HUDEP-2 (cell line): ENCODE measurements around the gene CEACAM7.

ENCODE experiments used
- DNase-seq, 76 experiments: peaks; one replicate each; lab custom pipeline; 2025; ENCODE audit not compliant: unreplicated experiment in 76 of 76; lab: John Stamatoyannopoulos, UW

Gene CEACAM7

DNA sequence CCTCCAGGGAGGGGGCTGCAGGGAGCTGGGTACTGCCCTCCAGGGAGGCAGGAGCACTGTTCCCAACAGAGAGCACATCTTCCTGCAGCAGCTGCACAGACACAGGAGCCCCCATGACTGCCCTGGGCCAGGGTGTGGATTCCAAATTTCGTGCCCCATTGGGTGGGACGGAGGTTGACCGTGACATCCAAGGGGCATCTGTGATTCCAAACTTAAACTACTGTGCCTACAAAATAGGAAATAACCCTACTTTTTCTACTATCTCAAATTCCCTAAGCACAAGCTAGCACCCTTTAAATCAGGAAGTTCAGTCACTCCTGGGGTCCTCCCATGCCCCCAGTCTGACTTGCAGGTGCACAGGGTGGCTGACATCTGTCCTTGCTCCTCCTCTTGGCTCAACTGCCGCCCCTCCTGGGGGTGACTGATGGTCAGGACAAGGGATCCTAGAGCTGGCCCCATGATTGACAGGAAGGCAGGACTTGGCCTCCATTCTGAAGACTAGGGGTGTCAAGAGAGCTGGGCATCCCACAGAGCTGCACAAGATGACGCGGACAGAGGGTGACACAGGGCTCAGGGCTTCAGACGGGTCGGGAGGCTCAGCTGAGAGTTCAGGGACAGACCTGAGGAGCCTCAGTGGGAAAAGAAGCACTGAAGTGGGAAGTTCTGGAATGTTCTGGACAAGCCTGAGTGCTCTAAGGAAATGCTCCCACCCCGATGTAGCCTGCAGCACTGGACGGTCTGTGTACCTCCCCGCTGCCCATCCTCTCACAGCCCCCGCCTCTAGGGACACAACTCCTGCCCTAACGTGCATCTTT lies 12.5 kb upstream of the CEACAM7 start:
- no peak for DNase-seq

DNA sequence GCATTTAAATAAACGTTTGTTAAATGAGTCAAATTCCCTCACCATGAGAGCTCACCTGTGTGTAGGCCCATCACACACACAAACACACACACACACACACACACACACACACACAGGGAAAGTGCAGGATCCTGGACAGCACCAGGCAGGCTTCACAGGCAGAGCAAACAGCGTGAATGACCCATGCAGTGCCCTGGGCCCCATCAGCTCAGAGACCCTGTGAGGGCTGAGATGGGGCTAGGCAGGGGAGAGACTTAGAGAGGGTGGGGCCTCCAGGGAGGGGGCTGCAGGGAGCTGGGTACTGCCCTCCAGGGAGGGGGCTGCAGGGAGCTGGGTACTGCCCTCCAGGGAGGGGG lies 11.9 kb upstream of the CEACAM7 start:
- DNase-seq: no peak

DNA sequence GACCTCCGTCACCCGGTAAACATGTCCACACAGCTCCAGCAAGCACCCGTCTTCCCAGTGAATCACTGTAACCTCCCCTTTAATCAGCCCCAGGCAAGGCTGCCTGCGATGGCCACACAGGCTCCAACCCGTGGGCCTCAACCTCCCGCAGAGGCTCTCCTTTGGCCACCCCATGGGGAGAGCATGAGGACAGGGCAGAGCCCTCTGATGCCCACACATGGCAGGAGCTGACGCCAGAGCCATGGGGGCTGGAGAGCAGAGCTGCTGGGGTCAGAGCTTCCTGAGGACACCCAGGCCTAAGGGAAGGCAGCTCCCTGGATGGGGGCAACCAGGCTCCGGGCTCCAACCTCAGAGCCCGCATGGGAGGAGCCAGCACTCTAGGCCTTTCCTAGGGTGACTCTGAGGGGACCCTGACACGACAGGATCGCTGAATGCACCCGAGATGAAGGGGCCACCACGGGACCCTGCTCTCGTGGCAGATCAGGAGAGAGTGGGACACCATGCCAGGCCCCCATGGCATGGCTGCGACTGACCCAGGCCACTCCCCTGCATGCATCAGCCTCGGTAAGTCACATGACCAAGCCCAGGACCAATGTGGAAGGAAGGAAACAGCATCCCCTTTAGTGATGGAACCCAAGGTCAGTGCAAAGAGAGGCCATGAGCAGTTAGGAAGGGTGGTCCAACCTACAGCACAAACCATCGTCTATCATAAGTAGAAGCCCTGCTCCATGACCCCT lies 11.3 kb upstream of the CEACAM7 start:
- no peak for DNase-seq

DNA sequence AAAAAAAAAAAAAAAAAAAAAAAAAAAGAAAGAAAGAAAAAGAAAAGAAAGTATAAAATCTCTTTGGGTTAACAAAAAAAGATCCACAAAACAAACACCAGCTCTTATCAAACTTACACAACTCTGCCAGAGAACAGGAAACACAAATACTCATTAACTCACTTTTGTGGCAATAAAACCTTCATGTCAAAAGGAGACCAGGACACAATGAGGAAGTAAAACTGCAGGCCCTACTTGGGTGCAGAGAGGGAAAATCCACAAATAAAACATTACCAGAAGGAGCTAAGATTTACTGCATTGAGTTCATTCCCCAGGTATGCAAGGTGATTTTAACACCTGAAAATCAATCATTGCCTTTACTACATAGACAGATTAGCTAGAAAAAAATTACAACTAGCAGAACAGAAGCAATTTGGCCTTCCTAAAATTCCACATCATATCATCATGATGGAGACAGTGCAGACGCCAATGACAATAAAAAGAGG lies 10.7 kb upstream of the CEACAM7 start:
- no peak for DNase-seq

DNA sequence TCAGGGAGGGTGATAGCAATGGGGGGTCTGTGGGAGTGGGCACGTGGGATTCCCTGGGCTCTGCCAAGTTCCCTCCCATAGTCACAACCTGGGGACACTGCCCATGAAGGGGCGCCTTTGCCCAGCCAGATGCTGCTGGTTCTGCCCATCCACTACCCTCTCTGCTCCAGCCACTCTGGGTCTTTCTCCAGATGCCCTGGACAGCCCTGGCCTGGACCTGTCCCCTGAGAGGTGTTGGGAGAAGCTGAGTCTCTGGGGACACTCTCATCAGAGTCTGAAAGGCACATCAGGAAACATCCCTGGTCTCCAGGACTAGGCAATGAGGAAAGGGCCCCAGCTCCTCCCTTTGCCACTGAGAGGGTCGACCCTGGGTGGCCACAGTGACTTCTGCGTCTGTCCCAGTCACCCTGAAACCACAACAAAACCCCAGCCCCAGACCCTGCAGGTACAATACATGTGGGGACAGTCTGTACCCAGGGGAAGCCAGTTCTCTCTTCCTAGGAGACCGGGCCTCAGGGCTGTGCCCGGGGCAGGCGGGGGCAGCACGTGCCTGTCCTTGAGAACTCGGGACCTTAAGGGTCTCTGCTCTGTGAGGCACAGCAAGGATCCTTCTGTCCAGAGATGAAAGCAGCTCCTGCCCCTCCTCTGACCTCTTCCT lies 9.3 kb upstream of the CEACAM7 start:
- no peak for DNase-seq

DNA sequence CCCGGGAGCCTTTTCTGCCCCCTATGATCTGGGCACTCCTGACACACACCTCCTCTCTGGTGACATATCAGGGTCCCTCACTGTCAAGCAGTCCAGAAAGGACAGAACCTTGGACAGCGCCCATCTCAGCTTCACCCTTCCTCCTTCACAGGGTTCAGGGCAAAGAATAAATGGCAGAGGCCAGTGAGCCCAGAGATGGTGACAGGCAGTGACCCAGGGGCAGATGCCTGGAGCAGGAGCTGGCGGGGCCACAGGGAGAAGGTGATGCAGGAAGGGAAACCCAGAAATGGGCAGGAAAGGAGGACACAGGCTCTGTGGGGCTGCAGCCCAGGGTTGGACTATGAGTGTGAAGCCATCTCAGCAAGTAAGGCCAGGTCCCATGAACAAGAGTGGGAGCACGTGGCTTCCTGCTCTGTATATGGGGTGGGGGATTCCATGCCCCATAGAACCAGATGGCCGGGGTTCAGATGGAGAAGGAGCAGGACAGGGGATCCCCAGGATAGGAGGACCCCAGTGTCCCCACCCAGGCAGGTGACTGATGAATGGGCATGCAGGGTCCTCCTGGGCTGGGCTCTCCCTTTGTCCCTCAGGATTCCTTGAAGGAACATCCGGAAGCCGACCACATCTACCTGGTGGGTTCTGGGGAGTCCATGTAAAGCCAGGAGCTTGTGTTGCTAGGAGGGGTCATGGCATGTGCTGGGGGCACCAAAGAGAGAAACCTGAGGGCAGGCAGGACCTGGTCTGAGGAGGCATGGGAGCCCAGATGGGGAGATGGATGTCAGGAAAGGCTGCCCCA lies 8.5 kb upstream of the CEACAM7 start:
- peak in 9 of 76 experiments; percentile 3 to 20 (median 8) for DNase-seq

DNA sequence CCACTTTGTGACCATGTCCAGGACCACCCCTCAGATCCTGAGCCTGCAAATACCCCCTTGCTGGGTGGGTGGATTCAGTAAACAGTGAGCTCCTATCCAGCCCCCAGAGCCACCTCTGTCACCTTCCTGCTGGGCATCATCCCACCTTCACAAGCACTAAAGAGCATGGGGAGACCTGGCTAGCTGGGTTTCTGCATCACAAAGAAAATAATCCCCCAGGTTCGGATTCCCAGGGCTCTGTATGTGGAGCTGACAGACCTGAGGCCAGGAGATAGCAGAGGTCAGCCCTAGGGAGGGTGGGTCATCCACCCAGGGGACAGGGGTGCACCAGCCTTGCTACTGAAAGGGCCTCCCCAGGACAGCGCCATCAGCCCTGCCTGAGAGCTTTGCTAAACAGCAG lies 7.7 kb upstream of the CEACAM7 start:
- DNase-seq: no peak

DNA sequence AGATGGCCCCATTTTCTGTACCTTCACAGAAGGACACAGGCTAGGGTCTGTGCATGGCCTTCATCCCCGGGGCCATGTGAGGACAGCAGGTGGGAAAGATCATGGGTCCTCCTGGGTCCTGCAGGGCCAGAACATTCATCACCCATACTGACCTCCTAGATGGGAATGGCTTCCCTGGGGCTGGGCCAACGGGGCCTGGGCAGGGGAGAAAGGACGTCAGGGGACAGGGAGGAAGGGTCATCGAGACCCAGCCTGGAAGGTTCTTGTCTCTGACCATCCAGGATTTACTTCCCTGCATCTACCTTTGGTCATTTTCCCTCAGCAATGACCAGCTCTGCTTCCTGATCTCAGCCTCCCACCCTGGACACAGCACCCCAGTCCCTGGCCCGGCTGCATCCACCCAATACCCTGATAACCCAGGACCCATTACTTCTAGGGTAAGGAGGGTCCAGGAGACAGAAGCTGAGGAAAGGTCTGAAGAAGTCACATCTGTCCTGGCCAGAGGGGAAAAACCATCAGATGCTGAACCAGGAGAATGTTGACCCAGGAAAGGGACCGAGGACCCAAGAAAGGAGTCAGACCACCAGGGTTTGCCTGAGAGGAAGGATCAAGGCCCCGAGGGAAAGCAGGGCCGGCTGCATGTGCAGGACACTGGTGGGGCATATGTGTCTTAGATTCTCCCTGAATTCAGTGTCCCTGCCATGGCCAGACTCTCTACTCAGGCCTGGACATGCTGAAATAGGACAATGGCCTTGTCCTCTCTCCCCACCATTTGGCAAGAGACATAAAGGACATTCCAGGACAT lies 7.0 kb upstream of the CEACAM7 start:
- no peak for DNase-seq

DNA sequence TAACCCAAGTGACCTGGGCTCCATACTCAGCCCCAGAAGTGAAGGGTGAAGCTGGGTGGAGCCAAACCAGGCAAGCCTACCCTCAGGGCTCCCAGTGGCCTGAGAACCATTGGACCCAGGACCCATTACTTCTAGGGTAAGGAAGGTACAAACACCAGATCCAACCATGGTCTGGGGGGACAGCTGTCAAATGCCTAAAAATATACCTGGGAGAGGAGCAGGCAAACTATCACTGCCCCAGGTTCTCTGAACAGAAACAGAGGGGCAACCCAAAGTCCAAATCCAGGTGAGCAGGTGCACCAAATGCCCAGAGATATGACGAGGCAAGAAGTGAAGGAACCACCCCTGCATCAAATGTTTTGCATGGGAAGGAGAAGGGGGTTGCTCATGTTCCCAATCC lies 6.1 kb upstream of the CEACAM7 start:
- DNase-seq: no peak

DNA sequence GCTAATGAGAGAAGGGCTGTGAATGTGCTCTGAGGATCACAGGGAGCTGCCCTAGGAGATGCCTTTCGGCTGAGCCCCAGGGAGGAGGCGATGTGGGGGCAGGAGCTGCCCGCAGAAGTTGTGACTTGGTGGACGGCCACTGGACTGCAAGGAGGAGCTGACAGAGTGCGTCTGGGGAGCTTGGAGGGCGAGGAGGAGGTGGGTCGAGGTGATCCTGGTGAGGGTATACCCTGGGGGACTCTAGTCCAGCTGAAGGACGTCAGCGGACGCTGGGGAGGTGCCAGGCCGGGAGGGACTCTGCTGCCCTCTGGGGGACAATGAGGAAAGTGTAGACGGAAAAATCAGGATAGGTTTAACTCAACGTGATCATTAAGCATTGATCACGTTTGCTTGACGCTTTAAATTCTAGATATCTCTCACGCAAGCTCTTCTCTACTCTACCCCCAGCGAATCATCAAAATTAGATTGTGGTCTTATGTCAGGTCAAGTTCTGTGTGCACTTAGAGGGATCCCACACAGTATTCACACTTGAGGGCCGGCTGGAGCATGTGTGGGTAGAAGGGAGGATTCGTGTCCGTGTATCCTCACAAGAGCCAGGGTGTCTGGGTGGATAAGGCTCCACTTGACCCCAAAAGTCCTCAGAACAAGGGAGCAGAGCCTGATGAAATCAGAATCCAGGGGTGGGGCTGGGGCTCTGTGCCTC lies 3.3 kb upstream of the CEACAM7 start:
- peak in 14 of 76 experiments; percentile 6 to 44 (median 14) for DNase-seq

DNA sequence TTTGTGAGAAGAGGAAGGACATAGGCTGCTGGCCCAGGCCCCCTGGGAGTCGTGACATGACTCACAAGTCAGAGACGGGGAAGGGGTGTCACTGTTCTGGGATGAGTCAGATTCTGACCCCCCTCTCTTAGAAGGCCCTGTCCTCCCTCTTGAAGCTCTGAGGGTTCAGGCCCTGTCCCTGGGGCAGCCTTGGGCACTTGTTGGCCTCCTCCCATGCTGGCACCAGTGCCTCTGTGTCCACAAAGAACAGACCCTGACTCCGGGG lies 2.7 kb upstream of the CEACAM7 start:
- no peak for DNase-seq

DNA sequence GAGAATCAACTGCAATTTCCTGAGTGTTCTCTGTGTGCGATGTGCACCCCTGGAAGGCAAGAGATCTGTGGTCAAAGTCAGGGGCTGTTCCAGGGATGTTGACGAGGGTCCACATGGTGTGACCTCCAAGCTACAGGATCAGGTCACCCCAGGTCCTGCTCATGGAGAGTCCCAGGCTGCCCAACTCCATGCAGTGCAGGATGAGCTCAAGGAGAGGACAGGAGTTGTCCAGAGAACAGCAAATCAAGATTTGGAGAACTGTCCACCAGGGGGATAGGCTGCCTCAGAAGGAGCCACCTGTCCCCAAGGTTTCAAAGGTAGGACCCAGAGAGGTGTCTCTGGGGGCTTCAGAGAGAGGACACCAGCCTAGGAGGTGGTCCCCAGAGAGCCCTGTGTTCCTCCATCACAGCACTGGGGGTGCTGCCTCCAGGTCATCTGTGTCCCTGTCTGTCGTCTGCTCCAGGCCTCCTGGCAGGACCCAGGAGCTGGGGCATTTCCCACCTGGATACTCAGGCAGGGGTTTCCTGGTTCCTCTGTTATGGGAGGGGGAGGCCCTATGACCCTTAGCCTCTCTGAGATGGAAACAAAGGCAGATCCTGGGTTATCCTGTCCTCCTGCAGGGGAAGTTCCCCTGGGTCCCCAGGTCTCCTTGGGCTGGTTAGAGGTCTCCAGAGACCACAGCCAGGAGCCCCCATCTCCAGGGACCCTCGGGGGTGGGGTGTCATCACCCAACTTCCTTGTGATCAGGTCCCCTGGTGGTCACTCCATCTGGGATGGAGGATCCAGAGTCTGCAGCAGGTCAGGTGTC lies 2.1 kb upstream of the CEACAM7 start:
- DNase-seq: no peak

DNA sequence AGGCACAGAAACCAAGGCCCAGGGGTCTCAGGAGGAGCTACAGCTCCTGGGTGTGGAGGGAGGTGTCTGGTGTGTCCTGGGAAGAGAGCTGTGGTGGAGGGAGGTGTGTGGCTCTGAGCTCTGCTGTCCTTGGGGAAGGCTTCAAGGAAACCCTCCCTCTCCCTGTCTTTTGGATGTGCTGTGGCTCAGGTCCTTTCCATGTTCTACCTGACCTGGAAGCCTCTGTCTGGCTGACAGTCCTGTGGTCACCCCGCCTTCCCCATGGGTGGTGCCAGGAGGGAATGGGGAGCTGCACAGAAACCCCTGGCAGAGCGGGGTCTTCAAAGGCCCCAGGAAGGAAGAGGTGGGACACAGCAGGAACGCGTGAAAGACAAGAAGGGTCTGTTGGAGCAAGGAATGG lies 617 bp upstream of the CEACAM7 start:
- no peak for DNase-seq

DNA sequence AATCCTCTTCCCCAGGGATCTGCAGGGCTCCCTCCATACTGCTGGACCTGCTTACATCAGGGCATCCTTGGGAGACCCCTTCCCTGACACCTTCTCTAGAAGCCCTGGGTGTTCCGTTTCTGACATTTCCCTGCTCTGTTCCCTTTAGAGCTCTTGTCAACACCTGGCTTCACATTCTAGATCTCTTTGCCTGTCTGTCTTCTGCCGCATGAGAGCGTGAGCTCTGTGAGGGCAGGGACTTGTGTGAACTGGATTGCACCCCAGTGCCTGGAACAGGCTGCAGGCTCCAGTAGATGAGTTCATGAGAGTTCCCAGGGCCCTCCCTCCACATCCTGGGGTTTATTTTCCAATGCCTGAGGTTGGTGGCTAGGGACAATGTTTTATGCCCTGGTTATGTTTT lies 651 bp downstream of the CEACAM7 start:
- no peak for DNase-seq

DNA sequence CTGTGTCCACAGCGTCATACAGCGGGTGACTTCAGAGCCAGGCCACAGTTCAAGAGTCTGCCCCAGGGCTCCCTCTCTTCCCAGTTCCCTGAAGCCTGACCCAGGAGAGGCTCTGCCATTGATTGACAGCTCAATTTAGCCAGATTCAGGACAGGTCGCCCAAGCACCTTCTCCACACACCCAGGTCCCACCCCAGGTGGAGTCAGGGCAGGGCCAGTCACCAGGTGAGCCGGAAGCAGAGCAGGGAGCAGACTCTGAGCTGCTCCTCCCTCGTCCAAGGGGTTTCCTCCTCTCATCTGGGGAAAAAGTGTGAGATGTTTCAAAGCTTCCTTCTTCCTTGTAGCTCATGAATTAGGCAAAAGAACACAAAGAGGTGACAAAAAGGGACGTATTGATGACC lies 5.6 kb downstream of the CEACAM7 start:
- no peak for DNase-seq

DNA sequence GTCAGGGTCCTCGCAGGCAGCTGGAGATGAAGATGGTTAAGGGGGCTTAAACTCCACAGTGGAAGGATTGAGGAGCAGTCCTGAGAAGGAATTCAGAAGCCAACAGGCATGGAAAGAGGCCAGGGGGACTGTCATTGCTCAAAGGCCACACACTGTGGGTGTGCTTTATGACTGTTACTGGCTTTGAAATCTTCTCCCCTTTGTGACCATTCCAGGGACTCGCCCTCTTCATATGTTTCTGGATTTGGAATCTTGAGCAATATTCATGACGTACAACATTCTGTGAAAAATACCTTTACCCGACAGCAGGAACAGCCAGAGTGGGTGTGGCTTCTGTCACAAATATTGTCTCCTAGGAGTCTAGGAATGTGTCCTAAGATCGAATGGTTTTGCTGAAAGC lies 16.6 kb downstream of the CEACAM7 start:
- no peak for DNase-seq

DNA sequence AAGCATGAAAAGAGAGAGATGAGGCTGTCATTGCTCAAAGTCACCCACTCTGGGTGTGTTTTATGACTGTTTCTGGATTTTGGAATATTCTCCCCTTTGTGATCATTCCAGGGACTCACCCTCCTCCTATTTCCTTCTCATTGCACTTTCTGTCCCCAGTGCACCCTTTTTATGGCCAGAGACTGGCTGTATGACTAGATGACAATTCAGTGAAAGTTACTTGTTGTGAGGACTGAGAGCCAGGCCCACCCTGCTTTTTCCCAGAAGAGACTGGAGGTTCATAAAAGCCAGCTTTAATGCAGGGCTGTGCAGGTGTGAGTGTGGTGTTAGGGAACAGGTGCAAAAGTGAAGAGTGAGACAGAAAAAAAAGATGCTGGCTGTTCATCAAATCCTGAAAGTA lies 17.3 kb downstream of the CEACAM7 start:
- no peak for DNase-seq

DNA sequence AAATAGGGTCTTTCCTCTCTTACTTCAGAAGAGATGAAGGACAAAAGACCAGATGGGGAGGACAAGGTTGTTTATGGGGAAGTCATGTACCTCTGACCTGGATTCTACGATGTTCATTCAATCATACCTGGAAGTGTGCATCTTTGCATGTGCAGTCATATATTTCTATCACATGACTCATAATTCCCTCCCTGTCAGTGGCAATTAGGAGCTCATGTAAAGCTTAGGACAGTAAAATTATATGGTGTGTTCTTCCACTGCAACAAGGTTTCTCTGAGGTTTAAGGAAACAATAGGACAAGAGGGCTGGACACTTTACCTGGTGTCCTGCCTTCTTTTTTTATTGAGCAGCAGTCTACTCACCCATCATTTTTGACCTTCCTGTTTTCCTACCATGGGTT lies 19.8 kb downstream of the CEACAM7 start:
- no peak for DNase-seq

DNA sequence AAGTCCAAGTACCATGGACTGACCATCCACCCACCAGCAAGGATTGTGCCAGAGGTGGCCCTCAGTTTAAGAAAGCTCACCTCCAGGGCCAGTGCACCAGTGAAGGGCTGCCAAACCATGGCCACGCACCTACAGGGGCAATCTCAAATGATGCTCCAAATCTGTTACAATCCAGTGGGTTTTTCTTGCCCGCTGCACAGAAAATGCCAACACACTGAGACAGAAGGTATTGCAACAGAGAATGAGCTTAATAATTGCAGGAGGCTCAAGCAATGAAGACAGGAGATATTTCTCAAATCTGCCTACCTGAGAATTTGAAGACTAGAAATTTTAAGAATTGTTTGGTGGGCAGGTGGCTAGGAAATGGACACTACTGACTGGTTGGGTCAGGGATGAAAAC lies 22.0 kb downstream of the CEACAM7 start:
- DNase-seq: no peak
